HG03097 (cell line): ENCODE data around the gene MAP3K20.
"Not testable (repeated sequence)": the region's sequence is repeated elsewhere in the genome, so short reads cannot be mapped to it uniquely, and the experiment has no call there.

Source experiments
- ATAC-seq: cut with Tn5 transposase; IDR thresholded peaks from one replicate; pipeline ENCODE4 v1.9.1; 2021; ENCODE audit not compliant: unreplicated experiment, low FRiP score

MAP3K20 gene

GRCh38 chr2:173299764-173300163 is 224.1 kb downstream of the MAP3K20 start:
- ATAC-seq: no peak

GRCh38 chr2:173300458-173300857 is 224.8 kb downstream of the MAP3K20 start:
- ATAC-seq: no peak

- ATAC-seq: not testable (repeated sequence)
Observed at GRCh38 chr2:173301549-173301948, 225.9 kb downstream of the MAP3K20 start.

- ATAC-seq: no peak
Observed at GRCh38 chr2:173305303-173305702, 229.7 kb downstream of the MAP3K20 start.

DNA sequence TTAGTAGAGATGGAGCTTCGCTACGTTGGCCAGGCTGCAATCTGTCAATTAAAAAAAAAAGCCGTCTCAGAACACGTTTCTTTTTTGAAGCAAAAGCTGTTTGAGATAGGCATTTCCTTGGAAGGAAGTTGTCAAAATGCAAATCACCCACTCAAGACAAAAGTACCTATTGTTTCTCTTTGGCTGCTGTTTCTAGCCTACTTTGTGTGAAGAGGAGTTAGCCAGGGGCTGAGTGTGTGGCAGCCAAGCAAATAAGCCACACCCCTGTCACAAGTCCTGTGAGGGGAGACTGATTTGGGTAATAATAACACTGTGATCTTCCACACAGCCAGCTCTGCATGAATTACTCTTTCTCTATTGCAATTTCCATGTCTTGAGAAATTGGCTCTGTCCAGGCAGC is 231.6 kb downstream of the MAP3K20 start:
- ATAC-seq: no peak

DNA sequence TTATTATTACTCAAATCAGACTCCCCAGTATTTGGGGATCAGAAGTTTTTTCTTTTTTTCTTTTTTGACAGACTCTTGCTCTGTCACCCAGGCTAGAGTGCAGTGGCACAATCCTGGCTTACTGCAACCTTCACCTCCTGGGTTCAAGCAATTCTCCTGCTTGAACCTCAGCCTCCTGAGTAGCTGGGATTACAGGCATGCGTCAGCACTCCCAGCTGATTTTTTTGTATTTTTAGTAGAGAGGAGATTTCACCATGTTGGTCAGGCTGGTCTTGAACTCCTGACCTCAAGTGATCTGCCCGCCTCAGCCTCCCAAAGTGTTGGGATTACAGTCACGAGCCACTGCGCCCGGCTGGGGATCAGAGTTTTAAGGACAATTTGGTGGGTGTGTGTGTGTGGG is 233.7 kb downstream of the MAP3K20 start:
- ATAC-seq: not testable (repeated sequence)

DNA sequence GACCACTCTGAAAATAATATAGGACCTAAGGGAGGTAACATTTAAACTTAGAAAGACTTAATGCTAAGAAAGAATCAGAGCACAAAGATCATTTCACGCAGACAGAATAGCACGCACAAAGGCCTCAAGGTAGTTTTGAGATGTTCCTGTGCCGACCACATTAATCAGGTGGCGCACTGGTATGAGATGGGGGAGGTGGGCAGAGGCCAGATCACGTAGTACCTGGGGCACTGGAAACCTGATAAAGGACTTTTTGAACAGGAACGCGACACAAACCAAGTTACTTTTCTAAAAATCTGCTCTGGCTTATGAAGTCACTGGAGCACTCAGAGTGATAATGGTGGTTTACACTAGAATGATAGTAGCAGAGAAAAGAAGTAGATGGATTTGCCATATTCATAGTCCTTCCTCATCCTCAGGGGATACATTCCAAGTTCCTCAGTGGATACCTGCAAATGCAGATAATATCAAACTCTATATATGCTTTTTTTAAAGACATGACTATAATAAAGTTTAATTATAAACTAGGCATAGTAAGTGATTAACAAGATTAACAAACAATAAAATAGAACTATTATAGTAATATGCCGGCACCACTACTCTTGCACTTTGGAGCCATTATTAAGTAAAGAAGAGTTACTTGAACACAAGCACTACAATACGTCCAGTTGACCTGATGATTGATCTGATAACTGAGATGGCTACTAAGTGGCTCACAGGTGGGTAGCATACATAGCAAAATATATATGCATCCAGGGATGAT is 236.4 kb downstream of the MAP3K20 start:
- no peak for ATAC-seq
